ENCODE measurements around the gene SMPD2.

The SMPD2 gene

GRCh38 chr6:109446072-109446471 is 5.5 kb downstream of the SMPD2 start:
- no peak for FAIRE-seq
- DNase-seq (ENCODE audit: extremely low spot score, insufficient read length, low read depth) = no peak

- no peak for FAIRE-seq
Observed at GRCh38 chr6:109446541-109446940, 6.0 kb downstream of the SMPD2 start.

GRCh38 chr6:109447087-109447486 is 6.6 kb downstream of the SMPD2 start:
- FAIRE-seq = no peak

More at GRCh38 chr6:109446541-109446940, 6.0 kb downstream of the SMPD2 start:
- no peak for DNase-seq (ENCODE audit: extremely low spot score, insufficient read length, low read depth)

GRCh38 chr6:109447878-109448555 is 7.5 kb downstream of the SMPD2 start:
- FAIRE-seq = no peak
- no peak for DNase-seq (ENCODE audit: extremely low spot score, insufficient read length, low read depth)

More at GRCh38 chr6:109447087-109447486, 6.6 kb downstream of the SMPD2 start:
- DNase-seq (ENCODE audit: extremely low spot score, insufficient read length, low read depth) = no peak

- DNase-seq (ENCODE audit: extremely low spot score, insufficient read length, low read depth) (no peak), FAIRE-seq (no peak)
Observed at GRCh38 chr6:109448615-109449014, 8.1 kb downstream of the SMPD2 start.

- FAIRE-seq = no peak
Observed at GRCh38 chr6:109449064-109449794, 8.7 kb downstream of the SMPD2 start.

GRCh38 chr6:109449795-109450673 is 9.5 kb downstream of the SMPD2 start:
- DNase-seq (ENCODE audit: extremely low spot score, insufficient read length, low read depth) = no peak
- peak; percentile 5 for FAIRE-seq

More at GRCh38 chr6:109449064-109449794, 8.7 kb downstream of the SMPD2 start:
- DNase-seq (ENCODE audit: extremely low spot score, insufficient read length, low read depth) = no peak

- DNase-seq (ENCODE audit: extremely low spot score, insufficient read length, low read depth) (no peak), FAIRE-seq (no peak)
Observed at GRCh38 chr6:109450801-109451200, 10.3 kb downstream of the SMPD2 start.

- FAIRE-seq = no peak
Observed at GRCh38 chr6:109451376-109451775, 10.9 kb downstream of the SMPD2 start.

GRCh38 chr6:109452181-109452580 is 11.7 kb downstream of the SMPD2 start:
- DNase-seq (ENCODE audit: extremely low spot score, insufficient read length, low read depth) = no peak
- FAIRE-seq = no peak

More at GRCh38 chr6:109451376-109451775, 10.9 kb downstream of the SMPD2 start:
- no peak for DNase-seq (ENCODE audit: extremely low spot score, insufficient read length, low read depth)

GRCh38 chr6:109453156-109453555 is 12.6 kb downstream of the SMPD2 start:
- no peak for FAIRE-seq
- no peak for DNase-seq (ENCODE audit: extremely low spot score, insufficient read length, low read depth)

GRCh38 chr6:109453594-109454495 is 13.3 kb downstream of the SMPD2 start:
- FAIRE-seq (no peak), DNase-seq (ENCODE audit: extremely low spot score, insufficient read length, low read depth) (no peak)

- peak; percentile 90 for FAIRE-seq
- DNase-seq (ENCODE audit: extremely low spot score, insufficient read length, low read depth) = peak; percentile 37
Observed at GRCh38 chr6:109454496-109455436, 14.2 kb downstream of the SMPD2 start.

- FAIRE-seq = peak; percentile 64
- peak; percentile 57 for DNase-seq (ENCODE audit: extremely low spot score, insufficient read length, low read depth)
Observed at GRCh38 chr6:109455437-109456110, 15.1 kb downstream of the SMPD2 start, which contains the start of gene MICAL1. MICAL1 (minus strand) TSS chr6:109455772; CDS start chr6:109454196, 1,576 bp downstream.

GRCh38 chr6:109456111-109456583 is 15.6 kb downstream of the SMPD2 start:
- no peak for DNase-seq (ENCODE audit: extremely low spot score, insufficient read length, low read depth)

GRCh38 chr6:109456710-109457561 is 16.4 kb downstream of the SMPD2 start:
- DNase-seq (ENCODE audit: extremely low spot score, insufficient read length, low read depth) (no peak), FAIRE-seq (peak; percentile 39)

More at GRCh38 chr6:109456111-109456583, 15.6 kb downstream of the SMPD2 start:
- no peak for FAIRE-seq

Data from GM18507 (cell line).